GM12878 (cell line): ENCODE measurements around the gene ATP6V1D. TPM values are rescaled to one million over a fixed set of nuclear protein-coding genes. Genes with fewer than 3 reads are reported as not detected.

Source experiments
- ATAC-seq: fragments of 200-7000 bp; cut with Tn5 transposase; 3 replicates; pipeline ENCODE4 v1.9.1; 2020; ENCODE audit warnings: mild to moderate bottlenecking, moderate library complexity
- BruUV-seq: library from RNA; stranded (reverse); fragments of 400-500 nt; replicated peaks from 2 replicates; lab custom pipeline; 2021; lab: Mats Ljungman, UMichigan
- CTCF ChIA-PET: fragments of 300-600 bp; sonication (Branson Sonifier 250); formaldehyde crosslinking; extraction: SDS; loops from one replicate; lab custom pipeline; 2021; ENCODE audit warnings: inconsistent platforms; lab: Yijun Ruan, JAX
- POLR2A ChIA-PET: fragments of 350-600 bp; formaldehyde crosslinking; extraction: SDS; loops from one replicate; lab custom pipeline; 2021; ENCODE audit warnings: inconsistent platforms; lab: Charles Lee
- RAD21 ChIA-PET: fragments of 300-600 bp; sonication (Branson Sonifier 250); formaldehyde crosslinking; loops from one replicate; lab custom pipeline; 2023; ENCODE audit warnings: antibody characterized with exemption; ENCODE audit not compliant: unreplicated experiment; lab: Charles Lee
- SMC1A ChIA-PET: fragments of 300-600 bp; sonication (Branson Sonifier 250); formaldehyde crosslinking; loops from one replicate; lab custom pipeline; 2023; ENCODE audit not compliant: unreplicated experiment, uncharacterized antibody; lab: Charles Lee
- DNase-seq: peaks from one replicate; pipeline ENCODE4 v3.0.0-alpha.2; 2011; ENCODE audit warnings: low read depth, low spot score
- FAIRE-seq: peaks from 3 replicates; lab custom pipeline; 2011; peaks lifted over from hg19 to GRCh38; lab: Jason Lieb, UNC
- H2AFZ ChIP-seq: 2 replicates; pipeline ENCODE4 v1.6.0; 2011; ENCODE audit warnings: low read depth, low read length, control low read depth; ENCODE audit not compliant: control insufficient read depth
- H3K27ac ChIP-seq: 2 replicates; pipeline ENCODE4 v1.5.1; 2011; ENCODE audit warnings: control low read depth; ENCODE audit not compliant: control insufficient read depth, insufficient read depth
- H3K27me3 ChIP-seq, 2 experiments: replicated peaks in 1 of 2; 2 replicates each; pipeline versions ENCODE4 v1.6.0 to v1.6.1; 2011; ENCODE audit warnings: low read length in 1 of 2; ENCODE audit not compliant: control insufficient read depth in 2 of 2, insufficient read depth in 2 of 2
- H3K36me3 ChIP-seq, 2 experiments: 2 replicates each; pipeline ENCODE4 v1.5.1; 2011; ENCODE audit warnings: low read length in 1 of 2; ENCODE audit not compliant: control insufficient read depth in 2 of 2, insufficient read depth in 2 of 2
- H3K4me1 ChIP-seq: 2 replicates; pipeline ENCODE4 v1.6.1; 2011; ENCODE audit warnings: mild to moderate bottlenecking, low read length, moderate library complexity, mixed read lengths; ENCODE audit not compliant: control insufficient read depth, insufficient read depth
- H3K4me2 ChIP-seq: 2 replicates; pipeline ENCODE4 v1.6.0; 2011; ENCODE audit warnings: control low read depth; ENCODE audit not compliant: control insufficient read depth, insufficient read depth
- H3K4me3 ChIP-seq: fragments of 200-600 bp; sonication (generic); 2 replicates; pipeline ENCODE4 v1.5.1; 2016
- H3K79me2 ChIP-seq: 2 replicates; pipeline ENCODE4 v1.6.0; 2011; ENCODE audit warnings: low read length; ENCODE audit not compliant: control insufficient read depth, insufficient read depth
- H3K9ac ChIP-seq: 2 replicates; pipeline ENCODE4 v1.8.0; 2011; ENCODE audit warnings: low read length, control low read depth, mixed read lengths; ENCODE audit not compliant: control insufficient read depth, insufficient read depth
- H3K9me3 ChIP-seq: replicated peaks from 3 replicates; pipeline ENCODE4 v1.5.1; 2011; ENCODE audit warnings: mild to moderate bottlenecking, low read length; ENCODE audit not compliant: control insufficient read depth, insufficient read depth
- H4K20me1 ChIP-seq: 2 replicates; pipeline ENCODE4 v1.6.0; 2011; ENCODE audit not compliant: control insufficient read depth, insufficient read depth
- ATF7 ChIP-seq: fragments of 450-650 bp; IDR thresholded peaks from 2 replicates; pipeline ENCODE4 v1.6.1; 2016; ENCODE audit warnings: low read depth, mild to moderate bottlenecking
- EED ChIP-seq: sonication (generic); IDR thresholded peaks from 2 replicates; pipeline ENCODE4 v1.6.1; 2016; ENCODE audit warnings: antibody characterized with exemption, low read depth
- FOS ChIP-seq: IDR thresholded peaks from 3 replicates; pipeline ENCODE4 v1.6.1; 2011; ENCODE audit warnings: borderline replicate concordance; ENCODE audit not compliant: insufficient read length; ENCODE audit errors: extremely low read depth
- MEF2A ChIP-seq: IDR thresholded peaks from 2 replicates; pipeline ENCODE4 v1.6.1; 2011; ENCODE audit warnings: low read depth, mild to moderate bottlenecking, low read length, moderate library complexity; ENCODE audit not compliant: insufficient read depth
- NFYA ChIP-seq: IDR thresholded peaks from 2 replicates; pipeline ENCODE4 v1.6.1; 2011; ENCODE audit warnings: low read depth, mild to moderate bottlenecking, low read length, improper control_type of control experiment, borderline replicate concordance
- RAD21 ChIP-seq: IDR thresholded peaks from 2 replicates; pipeline ENCODE4 v1.6.1; 2011; ENCODE audit warnings: mild to moderate bottlenecking, low read depth, low read length, moderate library complexity; ENCODE audit not compliant: insufficient read depth
- RELA ChIP-seq: fragments of 450-650 bp; IDR thresholded peaks from 2 replicates; pipeline ENCODE4 v1.8.0; 2014; ENCODE audit warnings: borderline replicate concordance; ENCODE audit not compliant: partially characterized antibody
- SIN3A ChIP-seq: IDR thresholded peaks from 2 replicates; pipeline ENCODE4 v1.6.1; 2012; ENCODE audit warnings: low read depth, low read length, improper control_type of control experiment
- SPI1 ChIP-seq: IDR thresholded peaks from 2 replicates; pipeline ENCODE4 v1.6.1; 2011; ENCODE audit warnings: low read depth, mild to moderate bottlenecking, low read length, moderate library complexity, borderline replicate concordance; ENCODE audit not compliant: insufficient read depth
- SREBF1 ChIP-seq: IDR thresholded peaks from 2 replicates; pipeline ENCODE4 v1.6.1; 2012; ENCODE audit warnings: mild to moderate bottlenecking, low read length
- SRF ChIP-seq, 2 experiments: IDR thresholded peaks; 2 replicates each; pipeline ENCODE4 v1.6.1; 2011; ENCODE audit warnings: low read depth in 2 of 2, low read length in 2 of 2, mild to moderate bottlenecking in 1 of 2, moderate library complexity in 1 of 2
- ZBTB4 ChIP-seq: fragments of 450-650 bp; formaldehyde crosslinking; IDR thresholded peaks from 2 replicates; pipeline ENCODE4 v1.4.0; 2022; ENCODE audit warnings: mild to moderate bottlenecking, moderate library complexity
- WGBS: methylation state at CpG from one replicate; pipeline ENCODE4 v1.1.6; 2016; ENCODE audit warnings: low lambda C conversion rate; ENCODE audit not compliant: insufficient replicate concordance, insufficient coverage; ENCODE audit errors: missing lambda C conversion rate; 5-methylcytosine and 5-hydroxymethylcytosine counted together
- in situ Hi-C: fragments of 300-500 bp; cut with MboI; formaldehyde crosslinking; loops from 9 replicates; pipeline ENCODE4 v1.14.3; 2018; ENCODE audit warnings: mixed read lengths
- intact Hi-C: fragments of 100-400 bp; cut with micrococcal nuclease; formaldehyde crosslinking; loops from one replicate; pipeline ENCODE4 v1.14.2; 2022; ENCODE audit not compliant: unreplicated experiment
- polyA plus RNA-seq, 11 experiments: library from polyadenylated mRNA; depleted of rRNA in 4 of 11; unstranded in 6 of 11; stranded (reverse) in 5 of 11; fragments of >200 nt; fragmentation: Nextera tagmentation in 4 of 11; fragmentation: Illumina TruSeq in 1 of 11; extraction: Ambion mirVana in 4 of 11; extraction: Trizol in 1 of 11; gene quantifications; 1 replicate in 1 of 11; 2 replicates in 10 of 11; pipeline versions ENCODE4 v1.2.1 to v1.2.3, GENCODE V29; 2011 to 2016; ENCODE audit warnings: inconsistent platforms in 2 of 11, missing spikeins in 2 of 11, low read depth in 1 of 11
- total RNA-seq, 4 experiments: library from RNA; depleted of rRNA in 3 of 4; stranded (reverse); fragments of >200 nt in 3 of 4; fragmentation: Illumina TruSeq in 1 of 4; extraction: Trizol in 1 of 4; gene quantifications; 2 replicates each; pipeline versions ENCODE4 v1.2.1 to v1.2.3, GENCODE V29; 2013 to 2021

Gene ATP6V1D
- total and polyA plus RNA-seq, 10 of the 15 experiments (the other 5 are each of a cell fraction or from before 2014, with no cell fraction given): 24.0 to 71.6 (median 47.8) TPM

- Histone ChIP-seq H3K27ac (no peak overlapping the region), H3K27me3 (no peaks in the 10 kb centered on the region), H4K20me1 (no peaks in the 10 kb centered on the region), H2AFZ (no peak overlapping the region), H3K4me1 (no peaks in the 10 kb centered on the region), H3K79me2 (peaks cover 20% of the 10 kb centered on the region), H3K9me3 (no peaks in the 10 kb centered on the region; the same call in 2 of the 3 replicates), H3K4me3 (no peak overlapping the region), H3K36me3 (peaks cover 7 to 31% of the 10 kb centered on the region in 2 experiments), H3K4me2 (no peak overlapping the region), H3K9ac (no peak overlapping the region)
- BruUV-seq: no TSS peak
- WGBS: 73% methylated on average over 5 of the region's 5 CpGs
- ChIA-PET POLR2A (no interaction called here), CTCF (interaction anchor here (1.0 kb wide), 1 partner anchor 11 kb away, joined by 4 read pairs; the partner anchor contains the start of genes ATP6V1D and EIF2S1), RAD21 (no interaction called here), SMC1A (no interaction called here)
- intact Hi-C loops (no loop called here), in situ Hi-C loops (no loop called here)
- no peak for DNase-seq
- no peak for TF ChIP-seq SIN3A
- no peak for TF ChIP-seq MEF2A
- TF ChIP-seq NFYA: no peak
- no peak for TF ChIP-seq SPI1
- TF ChIP-seq ATF7: no peak
- no peak for TF ChIP-seq EED
- no peak for TF ChIP-seq SRF (IDR thresholded peaks at IDR 0.05; ENCODE audit: low read depth in 2 of 2, low read length in 2 of 2)
- TF ChIP-seq ZBTB4 (CRISPR knock-in tag): no peak
- no peak for TF ChIP-seq FOS
- no peak for TF ChIP-seq RAD21
- TF ChIP-seq SREBF1: no peak
- no peak for TF ChIP-seq RELA
- ATAC-seq: no peak
- no peak for FAIRE-seq
Observed at GRCh38 chr14:67370830-67371229, 11.2 kb upstream of the ATP6V1D start.
